Activated CD8-positive, alpha-beta memory T cell treated with anti-CD3 and anti-CD28 coated beads for 36 hours (primary cell): ENCODE measurements around the gene CCL5. TPM values are rescaled to one million over a fixed set of nuclear protein-coding genes. Genes with fewer than 3 reads are reported as not detected.

Experiments
- CTCF ChIA-PET: fragments of 350-600 bp; sonication (Branson Sonifier 250); formaldehyde crosslinking; loops from one replicate; lab custom pipeline; 2021; ENCODE audit warnings: antibody characterized with exemption; lab: Charles Lee
- POLR2A ChIA-PET: fragments of 350-600 bp; sonication (Branson Sonifier 250); formaldehyde crosslinking; loops from one replicate; lab custom pipeline; 2021; ENCODE audit warnings: antibody characterized with exemption; lab: Charles Lee
- total RNA-seq, 2 experiments: library from RNA; stranded (reverse); gene quantifications; one replicate each; pipeline ENCODE4 v1.2.3, GENCODE V29; 2021

Gene CCL5
- total RNA-seq, 2 experiments from 2014 or later: 455 to 477 TPM

GRCh38 chr17:35877345-35878029 is 2.7 kb downstream of the CCL5 start:
- ChIA-PET CTCF (interaction anchor here (0.7 to 5.4 kb wide), 3 partner anchors 20 to 267 kb away, joined by 4 to 48 read pairs (median 5); no protein-coding TSS in a partner anchor), POLR2A (interaction anchor here (0.6 to 6.6 kb wide), 6 partner anchors 10 to 319 kb away, joined by 4 to 189 read pairs (median 6); partner anchors contain the start of genes CCL3L1 and CCL3L3)

- CTCF ChIA-PET: interaction anchor here (1.8 to 2.0 kb wide), 2 partner anchors 13 to 20 kb away, joined by 8 to 11 read pairs; no protein-coding TSS in a partner anchor
- POLR2A ChIA-PET: interaction anchor here (0.7 to 6.6 kb wide), 3 partner anchors 19 to 192 kb away, joined by 3 to 189 read pairs (median 8); no protein-coding TSS in a partner anchor
These were observed 3.6 kb downstream of the CCL5 start for GRCh38 chr17:35876534-35876933.

- ChIA-PET POLR2A (interaction anchor here (0.6 to 6.6 kb wide), 4 partner anchors 9 to 27 kb away, joined by 3 to 189 read pairs (median 6); no protein-coding TSS in a partner anchor), CTCF (interaction anchor here (0.6 to 2.0 kb wide), 6 partner anchors 13 to 72 kb away, joined by 3 to 11 read pairs (median 5); no protein-coding TSS in a partner anchor)
These were observed 4.4 kb downstream of the CCL5 start for GRCh38 chr17:35875800-35876139.

- ChIA-PET POLR2A (interaction anchor here (0.6 to 6.6 kb wide), 3 partner anchors 9 to 20 kb away, joined by 3 to 189 read pairs (median 4); no protein-coding TSS in a partner anchor), CTCF (interaction anchor here (0.6 to 2.0 kb wide), 5 partner anchors 14 to 72 kb away, joined by 3 to 11 read pairs (median 6); no protein-coding TSS in a partner anchor)
These were observed 4.9 kb downstream of the CCL5 start for GRCh38 chr17:35875072-35875799.

- ChIA-PET POLR2A (interaction anchor here (0.7 to 1.0 kb wide), 2 partner anchors 26 to 499 kb away, joined by 3 to 4 read pairs; partner anchors contain the start of gene SLFN11), CTCF (interaction anchor here (1.5 to 6.1 kb wide), 3 partner anchors 23 to 97 kb away, joined by 3 to 25 read pairs (median 6); no protein-coding TSS in a partner anchor)
These were observed 7.8 kb downstream of the CCL5 start for GRCh38 chr17:35872196-35872980.

- POLR2A ChIA-PET: interaction anchor here (0.6 to 0.8 kb wide), 6 partner anchors 10 to 322 kb away, joined by 3 to 12 read pairs (median 3); partner anchors contain the start of gene RDM1
These were observed 9.0 kb downstream of the CCL5 start for GRCh38 chr17:35870906-35871819.

GRCh38 chr17:35868737-35869136 is 11.4 kb downstream of the CCL5 start, which contains the start of gene HEATR9:
HEATR9 (minus strand) TSS chr17:35868891; CDS start chr17:35868742, 149 bp downstream.
- POLR2A ChIA-PET: interaction anchor here (0.6 kb wide), 1 partner anchor 107 kb away, joined by 6 read pairs; no protein-coding TSS in a partner anchor

More at GRCh38 chr17:35870906-35871819, 9.0 kb downstream of the CCL5 start:
- CTCF ChIA-PET: interaction anchor here (0.6 to 6.1 kb wide), 7 partner anchors 10 to 98 kb away, joined by 3 to 25 read pairs (median 4); partner anchors contain the start of gene CCL5

GRCh38 chr17:35867574-35867973 is 12.6 kb downstream of the CCL5 start:
- ChIA-PET POLR2A (no interaction called here), CTCF (interaction anchor here (0.7 kb wide), 1 partner anchor 808 kb away, joined by 3 read pairs; no protein-coding TSS in a partner anchor)

More at GRCh38 chr17:35868737-35869136, 11.4 kb downstream of the CCL5 start, which contains the start of gene HEATR9:
- CTCF ChIA-PET: interaction anchor here (6.1 kb wide), 1 partner anchor 20 kb away, joined by 25 read pairs; no protein-coding TSS in a partner anchor

- ChIA-PET CTCF (interaction anchor here (0.6 kb wide), 1 partner anchor 168 kb away, joined by 3 read pairs; no protein-coding TSS in a partner anchor), POLR2A (interaction anchor here (0.6 kb wide), 1 partner anchor 224 kb away, joined by 4 read pairs; no protein-coding TSS in a partner anchor)
These were observed 13.7 kb downstream of the CCL5 start for GRCh38 chr17:35866341-35866950.

GRCh38 chr17:35865412-35866340 is 14.5 kb downstream of the CCL5 start:
- POLR2A ChIA-PET: interaction anchor here (0.6 kb wide), 1 partner anchor 225 kb away, joined by 4 read pairs; no protein-coding TSS in a partner anchor
- CTCF ChIA-PET: interaction anchor here (0.6 to 1.2 kb wide), 3 partner anchors 8 to 169 kb away, joined by 3 read pairs; no protein-coding TSS in a partner anchor

GRCh38 chr17:35864853-35865252 is 15.3 kb downstream of the CCL5 start:
- POLR2A ChIA-PET: no interaction called here
- CTCF ChIA-PET: interaction anchor here (0.7 to 2.1 kb wide), 3 partner anchors 9 to 32 kb away, joined by 3 to 7 read pairs (median 3); no protein-coding TSS in a partner anchor

- ChIA-PET POLR2A (no interaction called here), CTCF (interaction anchor here (0.5 to 2.4 kb wide), 5 partner anchors 8 to 113 kb away, joined by 3 to 10 read pairs (median 5); no protein-coding TSS in a partner anchor)
These were observed 23.6 kb downstream of the CCL5 start for GRCh38 chr17:35856603-35857002.

GRCh38 chr17:35855965-35856364 is 24.2 kb downstream of the CCL5 start:
- CTCF ChIA-PET: interaction anchor here (1.2 to 2.4 kb wide), 3 partner anchors 15 to 113 kb away, joined by 3 to 10 read pairs (median 5); no protein-coding TSS in a partner anchor

GRCh38 chr17:35849469-35850348 is 30.5 kb downstream of the CCL5 start:
- CTCF ChIA-PET: interaction anchor here (0.5 to 3.0 kb wide), 15 partner anchors 10 to 126 kb away, joined by 3 to 25 read pairs (median 5); partner anchors contain the start of gene HEATR9
- POLR2A ChIA-PET: interaction anchor here (0.7 to 0.9 kb wide), 3 partner anchors 27 to 237 kb away, joined by 4 to 8 read pairs (median 6); no protein-coding TSS in a partner anchor

More at GRCh38 chr17:35855965-35856364, 24.2 kb downstream of the CCL5 start:
- POLR2A ChIA-PET: no interaction called here
